Measurements from ENCODE around the gene WDR45B.
"Not testable (repeated sequence)": the region's sequence is repeated elsewhere in the genome, so short reads cannot be mapped to it uniquely, and the experiment has no call there.

WDR45B gene

GRCh38 chr17:82655523-82655922, 7.3 kb upstream of the WDR45B start:
- DNase-seq, result no peak

- DNase-seq, result no peak
Observed at GRCh38 chr17:82655038-82655479, 6.8 kb upstream of the WDR45B start.

- not testable (repeated sequence) for DNase-seq
Observed at GRCh38 chr17:82654611-82655010, 6.4 kb upstream of the WDR45B start.

DNA sequence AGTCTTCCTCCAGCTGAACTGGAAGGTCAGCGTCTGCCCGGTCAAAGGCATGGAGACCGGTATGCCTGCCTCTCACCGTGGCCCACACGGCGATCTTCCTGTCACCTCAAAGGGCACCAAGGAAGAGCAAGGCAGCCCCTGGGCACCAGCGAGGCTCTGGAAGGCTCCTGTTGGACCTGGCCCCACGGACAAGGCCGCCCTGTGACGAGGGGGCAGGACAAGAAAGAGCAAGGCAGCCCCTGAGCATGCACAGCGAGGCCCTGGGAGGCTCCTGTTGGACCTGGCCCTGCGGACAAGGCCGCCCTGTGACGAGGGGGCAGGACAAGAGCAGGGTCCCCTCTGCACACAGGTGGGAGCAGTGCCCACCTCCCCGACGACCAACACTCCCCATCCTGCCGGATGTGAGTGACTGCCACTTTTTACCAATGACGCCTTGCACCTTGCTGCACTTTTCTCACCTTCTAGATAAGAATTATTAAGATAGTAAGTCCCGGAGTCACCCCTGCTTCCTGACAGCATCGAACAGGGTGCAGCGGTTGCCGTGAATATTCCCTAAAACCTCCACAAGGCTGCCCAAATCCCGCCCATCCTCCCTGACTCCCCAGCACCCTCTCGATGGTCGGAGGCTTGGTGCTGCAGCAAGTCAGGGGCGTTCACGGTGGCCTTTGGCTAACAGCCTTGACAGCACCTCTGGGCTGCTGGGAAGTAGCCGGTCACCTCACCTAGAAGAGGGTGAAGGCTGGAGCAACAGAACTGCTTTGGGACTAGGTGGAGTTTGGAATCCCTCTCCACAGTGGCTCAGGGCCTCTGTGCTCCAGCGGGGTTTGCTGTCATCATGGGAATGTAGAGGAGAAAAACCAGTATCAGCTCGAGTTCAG, 5.6 kb upstream of the WDR45B start:
- DNase-seq, result no peak

DNA sequence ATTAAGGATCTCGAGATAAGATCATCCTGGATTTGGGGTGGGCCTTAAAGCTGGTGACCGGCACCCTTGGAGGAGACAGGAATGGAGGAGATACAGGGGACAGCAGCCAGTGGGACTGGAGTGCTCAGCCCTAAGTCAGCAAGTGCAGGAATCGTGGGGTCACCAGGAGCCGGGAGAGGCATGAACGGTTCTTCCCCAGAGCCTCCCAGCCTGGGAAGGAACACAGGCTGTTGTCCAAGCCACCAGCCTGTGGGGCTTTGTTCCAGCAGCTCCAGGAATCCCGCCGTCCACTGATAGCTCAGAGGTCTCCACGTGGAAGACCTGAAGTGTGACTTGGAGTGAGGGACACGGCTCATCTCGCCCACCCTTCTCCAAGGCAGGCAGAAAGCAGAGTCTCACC, 2.5 kb upstream of the WDR45B start:
- DNase-seq, result no peak

GRCh38 chr17:82649501-82650261, 1.4 kb upstream of the WDR45B start:
- DNase-seq, result no peak

DNA sequence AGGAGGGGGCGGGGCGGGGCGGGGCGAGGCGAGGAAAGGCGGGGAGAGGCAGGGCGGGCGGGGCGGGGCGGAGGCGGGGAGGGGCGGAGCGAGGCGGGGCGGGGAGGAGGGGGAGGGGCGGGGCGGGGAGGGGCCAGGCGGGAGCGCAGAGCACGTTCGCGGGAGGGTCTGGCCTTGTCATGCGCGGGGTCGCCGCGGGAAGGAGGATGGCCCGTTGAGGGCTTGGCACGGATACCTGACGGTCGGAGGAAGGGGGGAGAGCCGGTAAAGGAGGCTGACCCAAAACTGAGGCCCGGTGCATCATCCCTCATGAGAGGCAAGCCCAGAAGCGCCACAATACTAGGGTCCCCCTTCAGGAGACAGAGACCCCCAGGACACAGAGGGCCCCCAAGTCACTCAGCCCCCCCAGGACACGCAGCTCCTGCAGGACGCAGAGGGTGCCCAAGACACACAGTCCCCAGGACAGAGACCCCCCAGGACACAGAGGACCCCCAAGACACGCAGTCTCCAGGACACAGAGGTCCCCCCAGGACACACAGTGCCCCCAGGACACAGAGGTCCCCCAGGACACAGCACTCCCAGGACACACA, 593 bp upstream of the WDR45B start:
- DNase-seq, result no peak

GRCh38 chr17:82647593-82648164, 565 bp downstream of the WDR45B start:
- DNase-seq, result no peak

DNA sequence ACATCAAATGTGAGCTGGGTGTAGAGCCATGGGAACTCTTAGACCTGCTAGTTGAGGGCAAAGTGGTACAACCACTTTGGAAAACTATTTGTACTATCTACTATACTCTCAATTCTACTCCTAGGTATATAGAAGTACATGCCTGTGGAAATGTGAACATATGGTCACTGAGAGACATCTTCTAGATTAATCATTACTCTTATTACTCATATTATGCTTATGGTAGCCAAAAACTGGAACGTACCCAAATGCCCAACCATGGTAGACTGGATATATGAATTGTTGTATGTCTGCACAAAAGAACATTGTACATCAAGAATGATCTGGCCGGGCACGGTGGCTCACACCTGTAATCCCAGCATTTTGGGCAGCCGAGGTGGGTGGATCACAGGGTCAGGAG, 2.7 kb downstream of the WDR45B start:
- no peak for DNase-seq

GRCh38 chr17:82644148-82644547, 4.1 kb downstream of the WDR45B start:
- DNase-seq, result no peak

GRCh38 chr17:82642022-82642421, 6.2 kb downstream of the WDR45B start:
- no peak for DNase-seq

GRCh38 chr17:82640036-82640435, 8.2 kb downstream of the WDR45B start:
- no peak for DNase-seq

- no peak for DNase-seq
Observed at GRCh38 chr17:82639628-82640027, 8.6 kb downstream of the WDR45B start.

DNA sequence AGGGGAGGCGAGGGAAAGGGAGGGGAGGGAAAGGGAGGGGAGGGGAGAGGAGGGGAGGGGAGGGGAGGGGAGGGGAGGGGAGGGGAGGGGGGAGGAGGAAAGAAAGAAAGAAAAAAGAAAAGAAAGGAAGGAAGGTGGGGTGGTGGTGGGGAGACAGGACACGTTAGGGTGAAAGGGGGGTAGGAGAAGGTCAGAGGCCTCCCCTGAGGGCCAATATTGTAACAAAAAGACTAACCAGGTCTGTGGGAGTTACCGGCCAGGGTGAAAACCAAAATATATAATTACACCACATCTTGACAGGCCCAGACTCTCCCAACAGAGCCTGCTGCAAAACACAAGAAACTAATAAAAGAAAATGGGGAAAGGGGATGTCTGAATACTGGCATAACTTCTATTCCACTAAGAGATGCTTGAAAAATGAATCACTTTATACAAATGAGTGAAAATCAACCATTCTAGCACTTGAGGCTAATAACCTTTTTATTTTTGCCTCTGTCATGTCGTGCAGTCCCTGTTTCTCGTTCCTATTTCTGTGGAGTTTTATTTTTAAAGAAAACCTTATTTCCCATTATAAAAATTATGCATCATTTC, 10.0 kb downstream of the WDR45B start:
- DNase-seq, result no peak

GRCh38 chr17:82636626-82637598, 11.3 kb downstream of the WDR45B start:
- no peak for DNase-seq

GRCh38 chr17:82633343-82633742, 14.9 kb downstream of the WDR45B start:
- no peak for DNase-seq

- DNase-seq, result no peak
Observed at GRCh38 chr17:82632451-82632850, 15.8 kb downstream of the WDR45B start.

- no peak for DNase-seq
Observed at GRCh38 chr17:82631544-82631943, 16.7 kb downstream of the WDR45B start.

GRCh38 chr17:82630212-82630611, 18.0 kb downstream of the WDR45B start:
- DNase-seq, result no peak

- DNase-seq, result no peak
Observed at GRCh38 chr17:82629748-82630147, 18.5 kb downstream of the WDR45B start.

GRCh38 chr17:82627405-82627804, 20.8 kb downstream of the WDR45B start:
- DNase-seq, result no peak

GRCh38 chr17:82623707-82624106, 24.5 kb downstream of the WDR45B start:
- no peak for DNase-seq

All from cortex of kidney (tissue), 1 donor.